Posterior vena cava (tissue), 2 donors: ENCODE results near the gene WDR62. TPM values are rescaled to one million over a fixed set of nuclear protein-coding genes. Genes with fewer than 3 reads are reported as not detected.
"Not testable (repeated sequence)": the region's sequence is repeated elsewhere in the genome, so short reads cannot be mapped to it uniquely, and the experiment has no call there.

Source experiments
- DNase-seq: peaks from one replicate; pipeline ENCODE4 v3.0.0-alpha.2; 2020; ENCODE audit warnings: low spot score
- intact Hi-C, 2 donors: fragments of 100-400 bp; cut with DNase I; formaldehyde crosslinking; loops; one replicate each; pipeline versions ENCODE4 v1.14.1 to v1.14.2; 2022 to 2023
- total RNA-seq, 2 donors: library from RNA; stranded (reverse); fragmentation: NEBNext Ultra II Directional; extraction: Animal tissue kit (Norgen Biotek cat#: 25700); gene quantifications; one replicate each; pipeline ENCODE4 v1.2.1, GENCODE V29; 2021
- donor health status: DM: yes; HTN: yes; CAD: no.
- donor health status: DM: yes; HTN: yes; CAD: no.

Gene WDR62
- total RNA-seq, 2 donors from 2014 or later, result 0.37 to 0.71 TPM

DNA sequence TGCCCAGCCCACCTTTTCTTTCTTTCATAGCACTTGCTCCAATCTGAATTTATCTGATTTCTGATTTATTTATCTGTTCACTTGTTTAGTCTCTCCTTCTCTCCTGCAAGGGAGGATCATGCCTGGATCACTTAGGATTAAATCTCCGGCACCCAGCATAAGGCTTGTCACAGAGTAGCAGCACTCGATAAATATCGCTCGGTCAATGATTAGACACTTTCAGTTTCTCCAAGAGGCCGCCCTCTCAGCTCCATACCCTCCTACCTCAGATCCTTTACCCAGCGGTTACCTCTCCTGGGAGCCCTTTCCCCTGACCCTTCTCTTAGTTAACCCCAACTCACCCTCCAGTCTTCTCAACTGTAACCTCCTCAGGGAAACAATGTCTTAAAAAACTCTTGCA lies 23.4 kb upstream of the WDR62 start:
- no peak for DNase-seq
- intact Hi-C loops, result no loop called here

GRCh38 chr19:36032251-36033104 lies 22.2 kb upstream of the WDR62 start, which contains the start of gene CLIP3:
Gene CLIP3 (minus strand): TSS chr19:36032873. CDS start chr19:36032357, 516 bp downstream.
- DNase-seq, result peak; percentile 90

DNA sequence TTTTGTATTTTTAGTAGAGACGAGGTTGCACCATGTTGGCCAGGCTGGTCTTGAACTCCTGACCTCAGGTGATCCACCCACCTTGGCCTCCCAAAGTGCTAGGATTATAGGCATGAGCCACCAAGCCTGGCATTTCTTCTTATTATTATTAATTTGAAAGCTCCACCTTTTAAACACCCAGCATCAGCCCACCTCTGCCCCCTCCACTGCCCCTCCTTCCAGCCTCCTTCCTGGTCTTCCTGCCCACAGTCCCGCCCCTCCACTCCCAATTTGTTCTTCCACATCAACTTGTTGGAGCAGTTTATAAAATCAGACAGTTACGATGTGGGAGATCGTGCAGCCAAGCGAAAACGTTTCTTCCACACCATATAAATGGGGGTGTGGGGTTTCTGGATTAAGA lies 14.2 kb upstream of the WDR62 start:
- no peak for DNase-seq
- intact Hi-C loops, result no loop called here

More at GRCh38 chr19:36032251-36033104, 22.2 kb upstream of the WDR62 start, which contains the start of gene CLIP3:
- intact Hi-C loops, result no loop called here

GRCh38 chr19:36041092-36041491 lies 13.6 kb upstream of the WDR62 start:
- DNase-seq, intact Hi-C loops: not testable (repeated sequence)

- intact Hi-C loops, result no loop called here
- no peak for DNase-seq
Observed at GRCh38 chr19:36041831-36042230, 12.9 kb upstream of the WDR62 start.

DNA sequence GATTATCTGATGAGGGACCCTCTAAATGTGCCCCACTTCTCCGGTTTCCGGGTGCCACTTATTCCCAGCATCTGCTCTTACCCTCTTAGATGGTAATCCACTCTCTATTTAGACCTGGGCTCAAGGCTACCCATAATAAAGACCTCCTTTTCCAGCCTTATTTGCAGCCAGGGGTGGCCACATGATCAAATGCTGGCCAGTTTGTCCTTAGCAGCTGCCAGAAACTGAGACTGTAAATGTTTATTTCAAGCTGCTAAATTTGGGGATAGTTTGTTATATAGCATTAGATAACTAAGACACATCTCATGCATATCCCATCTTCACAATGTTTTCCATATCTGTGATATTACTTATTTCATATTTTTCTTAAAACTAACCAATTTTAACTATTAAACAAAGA lies 10.7 kb upstream of the WDR62 start:
- intact Hi-C loops, result no loop called here
- DNase-seq, result no peak

GRCh38 chr19:36046443-36047050 lies 8.2 kb upstream of the WDR62 start:
- no peak for DNase-seq
- intact Hi-C loops, result no loop called here

DNA sequence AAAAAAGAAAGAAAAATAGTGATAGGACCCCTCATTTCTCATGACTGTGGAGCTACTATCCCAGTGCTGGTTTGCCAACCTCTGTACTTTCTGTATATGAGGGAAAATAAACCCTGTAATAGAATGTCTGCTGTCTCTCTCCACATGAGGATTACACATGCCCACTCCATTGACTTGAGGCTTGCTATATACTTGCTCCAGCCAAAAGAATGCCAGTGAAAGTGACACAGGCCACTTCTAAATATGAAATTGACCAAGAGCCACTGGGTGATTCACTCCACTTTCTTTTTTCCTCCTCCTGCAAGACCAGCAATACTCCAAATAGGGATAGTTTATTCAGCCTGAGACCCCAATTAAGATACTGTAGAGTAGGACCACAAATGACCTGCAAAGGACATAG lies 6.9 kb upstream of the WDR62 start:
- intact Hi-C loops, result no loop called here
- DNase-seq, result no peak

GRCh38 chr19:36049080-36049698 lies 5.5 kb upstream of the WDR62 start:
- intact Hi-C loops, result no loop called here

DNA sequence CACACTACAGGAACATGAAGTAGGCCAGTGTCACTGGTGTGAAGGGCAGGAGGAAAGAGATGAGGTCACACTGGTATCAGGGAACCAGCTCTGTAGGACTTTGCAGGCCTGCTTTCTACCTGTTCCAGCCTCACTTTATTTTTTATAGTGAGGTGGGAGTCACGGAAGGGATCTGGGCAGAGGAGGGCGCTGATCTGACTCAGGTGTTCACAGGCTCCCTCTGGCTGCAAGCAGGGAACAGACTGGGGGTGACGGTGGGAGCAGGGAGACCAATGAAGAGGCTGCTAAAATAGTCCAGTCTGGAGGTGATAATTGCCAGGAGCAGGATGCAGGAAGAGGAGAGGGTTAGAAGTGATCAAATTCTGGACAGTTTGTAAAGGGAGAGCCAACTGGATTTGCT lies 3.5 kb upstream of the WDR62 start:
- DNase-seq, result no peak
- intact Hi-C loops, result no loop called here

More at GRCh38 chr19:36049080-36049698, 5.5 kb upstream of the WDR62 start:
- no peak for DNase-seq

DNA sequence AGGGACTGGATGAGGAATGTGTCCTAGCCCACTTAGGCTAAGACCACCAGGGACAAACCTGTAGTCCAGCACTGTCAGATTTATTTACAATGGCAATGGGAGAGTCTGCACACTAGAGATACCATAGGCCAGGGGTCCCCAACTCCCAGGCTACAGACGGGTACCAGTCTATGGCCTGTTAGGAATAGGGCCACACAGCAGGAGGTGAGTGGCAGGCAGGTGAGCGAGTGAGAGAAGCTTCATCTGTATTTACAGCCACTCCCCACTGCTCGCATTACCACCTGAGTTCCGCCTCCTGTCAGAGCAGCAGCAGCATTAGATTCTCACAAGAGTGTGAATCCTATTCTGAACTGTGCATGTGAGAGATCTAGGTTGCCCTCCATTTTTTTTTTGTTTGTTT lies 3.1 kb upstream of the WDR62 start:
- intact Hi-C loops, result no loop called here
- DNase-seq, result no peak

- intact Hi-C loops, result no loop called here
- peak; percentile 100 for DNase-seq
Observed at GRCh38 chr19:36054119-36054732, 471 bp upstream of the WDR62 start, which contains the start of gene THAP8. Gene THAP8 (minus strand): TSS chr19:36054285. CDS start chr19:36054217, 68 bp downstream.

GRCh38 chr19:36058481-36059179 lies 3.9 kb downstream of the WDR62 start:
- intact Hi-C loops, result loop anchor here in 1 of 2 donors (5.0 kb wide), 1 partner anchor 54 kb away; the partner anchor contains the start of genes OVOL3 and POLR2I
- DNase-seq, result no peak

- no peak for DNase-seq
- intact Hi-C loops, result loop anchor here in 1 of 2 donors (5.0 kb wide), 1 partner anchor 53 kb away; the partner anchor contains the start of genes OVOL3 and POLR2I
Observed at GRCh38 chr19:36059180-36059910, 4.6 kb downstream of the WDR62 start.

DNA sequence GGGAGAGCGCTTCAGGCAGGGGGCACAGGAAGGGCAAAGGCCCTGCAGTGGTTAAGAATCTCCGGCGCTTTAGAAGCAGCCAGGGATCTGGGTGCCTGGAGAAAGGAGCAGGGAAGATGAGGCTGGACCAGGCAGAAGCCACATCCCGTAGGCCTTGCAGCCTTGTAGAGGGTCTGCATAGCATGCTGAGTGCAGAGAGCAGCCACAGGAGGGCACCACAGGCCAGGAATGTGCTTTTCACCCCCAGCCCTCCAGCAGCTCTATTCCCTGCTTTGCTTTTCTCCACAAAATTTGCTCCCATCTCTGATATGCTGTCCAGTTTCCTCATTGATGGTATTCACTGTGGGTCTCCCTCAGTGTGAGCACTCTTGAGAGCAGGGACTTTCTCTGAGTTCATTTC lies 5.7 kb downstream of the WDR62 start:
- DNase-seq, result no peak
- intact Hi-C loops, result no loop called here

GRCh38 chr19:36061367-36061766 lies 6.7 kb downstream of the WDR62 start:
- no peak for DNase-seq
- intact Hi-C loops, result no loop called here

DNA sequence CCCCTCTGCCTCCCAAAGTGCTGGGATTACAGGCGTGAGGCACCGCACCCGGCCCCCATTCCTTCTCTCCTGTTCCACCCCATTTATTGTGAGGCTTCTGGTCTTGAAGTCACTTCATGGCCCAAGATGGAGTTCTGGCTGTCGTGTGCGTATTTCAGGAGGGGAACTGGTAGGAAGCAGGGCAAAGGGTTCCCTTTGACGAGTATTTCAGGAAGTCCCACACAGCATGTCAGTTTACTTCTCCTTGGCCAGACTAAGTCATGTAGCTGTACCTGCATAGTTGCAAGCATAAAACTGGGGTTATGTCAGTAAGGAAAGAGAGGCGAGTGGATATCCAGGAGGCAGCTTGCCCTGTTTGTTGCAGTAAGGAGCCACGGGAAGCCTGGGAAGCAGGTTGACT lies 10.1 kb downstream of the WDR62 start:
- intact Hi-C loops, result no loop called here
- DNase-seq, result no peak

DNA sequence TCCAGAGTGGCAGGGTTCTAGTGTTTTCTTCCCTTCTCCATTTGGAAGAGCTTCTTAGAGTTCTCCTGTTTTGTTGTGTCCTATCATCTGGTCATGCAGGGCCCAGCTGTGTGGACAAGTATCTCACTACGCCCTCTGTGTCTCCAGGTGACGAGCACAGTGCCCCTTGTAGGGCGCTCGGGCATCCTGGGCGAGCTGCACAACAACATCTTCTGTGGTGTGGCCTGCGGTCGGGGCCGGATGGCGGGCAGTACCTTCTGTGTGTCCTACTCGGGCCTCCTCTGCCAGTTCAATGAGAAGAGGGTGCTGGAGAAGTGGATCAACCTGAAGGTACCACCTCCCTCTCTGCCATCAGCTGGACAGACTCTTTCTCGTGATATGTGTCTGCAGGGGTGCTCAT lies 13.0 kb downstream of the WDR62 start:
- intact Hi-C loops, result no loop called here
- no peak for DNase-seq
